Suprapubic skin (tissue), 4 donors: ENCODE data around the gene GGA1.

ENCODE experiments used
- EP300 ChIP-seq: sonication (generic); formaldehyde crosslinking; IDR thresholded peaks from one replicate; pipeline ENCODE4 v1.6.1; 2017; ENCODE audit warnings: antibody characterized with exemption
- POLR2AphosphoS5 ChIP-seq, 3 donors: sonication (generic); formaldehyde crosslinking; IDR thresholded peaks; one replicate each; pipeline ENCODE4 v1.6.1; 2017; ENCODE audit warnings: antibody characterized with exemption in 3 of 3
- TF ChIP-seq, protein P1 (sequence below), 2 donors: fragments of 200-600 bp in 1 of 2; fragments of 450-650 bp in 1 of 2; sonication (generic) in 1 of 2; IDR thresholded peaks; one replicate each; pipeline ENCODE4 v1.5.1; 2016 to 2019; ENCODE audit warnings: antibody characterized with exemption in 2 of 2, mild to moderate bottlenecking in 1 of 2, moderate library complexity in 1 of 2

DNA sequence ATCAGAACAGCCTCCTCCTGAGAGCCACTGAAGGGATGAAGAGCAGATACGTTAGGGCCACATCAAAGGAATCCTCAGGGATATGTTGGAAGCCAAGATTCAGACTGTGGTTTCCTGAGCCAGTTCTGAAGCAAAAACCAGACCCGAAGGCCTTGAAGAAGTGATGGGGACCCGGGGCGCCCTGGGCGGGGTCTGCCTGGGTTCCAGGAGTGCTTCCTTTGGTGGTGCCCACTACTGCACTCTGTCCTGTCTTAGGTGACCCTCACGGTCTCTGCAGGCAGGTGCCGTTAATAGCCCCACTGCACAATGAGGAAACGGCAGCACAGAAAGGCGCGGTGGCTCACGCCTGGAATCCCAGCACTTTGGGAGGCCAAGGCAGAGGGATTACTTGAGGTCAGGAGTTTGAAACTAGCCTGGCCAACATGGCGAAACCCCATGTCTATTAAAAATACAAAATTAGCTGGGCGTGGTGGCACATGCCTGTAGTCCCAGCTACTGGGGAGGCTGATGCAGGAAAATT lies 18.0 kb downstream of the GGA1 start:
- TF ChIP-seq, protein P1, sequence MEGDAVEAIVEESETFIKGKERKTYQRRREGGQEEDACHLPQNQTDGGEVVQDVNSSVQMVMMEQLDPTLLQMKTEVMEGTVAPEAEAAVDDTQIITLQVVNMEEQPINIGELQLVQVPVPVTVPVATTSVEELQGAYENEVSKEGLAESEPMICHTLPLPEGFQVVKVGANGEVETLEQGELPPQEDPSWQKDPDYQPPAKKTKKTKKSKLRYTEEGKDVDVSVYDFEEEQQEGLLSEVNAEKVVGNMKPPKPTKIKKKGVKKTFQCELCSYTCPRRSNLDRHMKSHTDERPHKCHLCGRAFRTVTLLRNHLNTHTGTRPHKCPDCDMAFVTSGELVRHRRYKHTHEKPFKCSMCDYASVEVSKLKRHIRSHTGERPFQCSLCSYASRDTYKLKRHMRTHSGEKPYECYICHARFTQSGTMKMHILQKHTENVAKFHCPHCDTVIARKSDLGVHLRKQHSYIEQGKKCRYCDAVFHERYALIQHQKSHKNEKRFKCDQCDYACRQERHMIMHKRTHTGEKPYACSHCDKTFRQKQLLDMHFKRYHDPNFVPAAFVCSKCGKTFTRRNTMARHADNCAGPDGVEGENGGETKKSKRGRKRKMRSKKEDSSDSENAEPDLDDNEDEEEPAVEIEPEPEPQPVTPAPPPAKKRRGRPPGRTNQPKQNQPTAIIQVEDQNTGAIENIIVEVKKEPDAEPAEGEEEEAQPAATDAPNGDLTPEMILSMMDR (IDR thresholded peaks at IDR 0.05) = no peak
- no peak for TF ChIP-seq POLR2AphosphoS5 (IDR thresholded peaks at IDR 0.05)
- no peak for TF ChIP-seq EP300
